ENCODE results near the gene AUTS2. TPM values are rescaled to one million over a fixed set of nuclear protein-coding genes. Genes with fewer than 3 reads are reported as not detected.

Gene AUTS2
- total and polyA plus RNA-seq, 2 of the 8 experiments (the other 6 are each of a cell fraction or from before 2014, with no cell fraction given) = 25.9 to 101 TPM

DNA sequence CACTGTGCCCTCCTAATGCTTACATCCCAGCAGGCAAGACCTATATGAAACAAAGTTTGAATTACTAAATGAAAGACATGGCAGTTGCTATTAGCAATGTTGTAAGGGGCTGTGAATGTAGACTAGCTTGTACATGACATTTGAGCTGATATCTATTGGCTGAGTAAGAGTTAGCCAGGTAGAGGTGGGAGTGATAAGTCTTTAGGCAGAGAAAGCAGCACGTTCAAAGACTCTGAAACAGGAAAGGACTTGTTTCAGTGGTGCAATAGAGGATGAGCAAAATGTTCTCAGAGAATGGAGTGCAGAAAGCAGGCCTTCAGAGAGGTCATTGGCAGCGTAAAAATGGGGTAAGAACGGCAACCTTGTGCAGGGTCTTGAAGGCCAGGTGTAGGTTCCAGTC is 687.6 kb downstream of the AUTS2 start:
- no peak overlapping the region for H2BK20ac ChIP-seq (ENCODE audit: low read length)
- no peak overlapping the region for H3K14ac ChIP-seq (ENCODE audit: insufficient read length)
- no peak overlapping the region for H4K8ac ChIP-seq (ENCODE audit: extremely low read depth, insufficient read depth, low read length)
- no peak overlapping the region for H2BK120ac ChIP-seq (replicated peaks; ENCODE audit: low read depth, low read length)
- no peaks in the 10 kb centered on the region for H3K23me2 ChIP-seq (ENCODE audit: low read depth, low read length)
- no peak overlapping the region for H3K4me3 ChIP-seq (ENCODE audit: extremely low read depth in 1 of 4, insufficient read depth in 2 of 4, low read depth in 3 of 4, low read length in 4 of 4)
- no peaks in the 10 kb centered on the region for H3K79me1 ChIP-seq (ENCODE audit: low read depth, low read length)
- H3K4me2 ChIP-seq (ENCODE audit: insufficient read depth in 1 of 2, low read depth in 2 of 2, low read length in 2 of 2) = no peak overlapping the region
- H3K9ac ChIP-seq (replicated peaks in 1 of 4; ENCODE audit: extremely low read depth in 1 of 4, low read depth in 3 of 4, low read length in 3 of 4) = no peak overlapping the region
- no peaks in the 10 kb centered on the region for H3K79me2 ChIP-seq (ENCODE audit: control insufficient read depth in 1 of 2, insufficient read depth in 2 of 2, low read length in 2 of 2)
- no peak overlapping the region for H2AK5ac ChIP-seq (ENCODE audit: low read depth, low read length)
- H2BK5ac ChIP-seq (ENCODE audit: low read depth, low read length) = no peak overlapping the region
- H4K5ac ChIP-seq (ENCODE audit: insufficient read length, low read depth, low read length) = no peak overlapping the region
- no peaks in the 10 kb centered on the region for H3K36me3 ChIP-seq (ENCODE audit: control insufficient read depth in 2 of 4, insufficient read depth in 4 of 4, low read length in 3 of 4)
- DNase-seq (ENCODE audit: low read depth in 1 of 2, low spot score in 2 of 2) (no peak), FAIRE-seq (no peak)
- H2BK15ac ChIP-seq (ENCODE audit: low read length) = no peak overlapping the region
- no peak overlapping the region for H2AFZ ChIP-seq (ENCODE audit: low read length)
- ChIA-PET CTCF (ENCODE audit: partially characterized antibody) (no interaction called here), POLR2A (ENCODE audit: partially characterized antibody) (no interaction called here)
- H3K18ac ChIP-seq (ENCODE audit: extremely low read depth, low read length) = no peak overlapping the region
- no peak overlapping the region for H4K91ac ChIP-seq (replicated peaks; ENCODE audit: insufficient read length, low read length)
- no peaks in the 10 kb centered on the region for H3K27me3 ChIP-seq (replicated peaks in 1 of 4; ENCODE audit: control insufficient read depth in 3 of 4, extremely low read depth in 1 of 4, insufficient read depth in 3 of 4, low read length in 3 of 4)
- no peaks in the 10 kb centered on the region for H3K9me3 ChIP-seq (ENCODE audit: insufficient read depth in 2 of 2, low read depth in 1 of 2, low read length in 1 of 2)
- H3K4ac ChIP-seq (replicated peaks; ENCODE audit: insufficient read length, low read depth, low read length) = no peak overlapping the region
- no peak overlapping the region for H3K56ac ChIP-seq (replicated peaks; ENCODE audit: insufficient read length, low read depth, low read length)
- H3K27ac ChIP-seq (ENCODE audit: low read depth, low read length) = no peak overlapping the region
- 93% methylated on average over 3 of the region's 3 CpGs; no CpG with 5 or more reads in 1 of the 2 experiments for WGBS, 2 experiments (ENCODE audit: extremely low coverage in 1 of 2, insufficient coverage in 1 of 2, insufficient read length in 1 of 2, insufficient replicate concordance in 2 of 2, low coverage in 1 of 2, low lambda C conversion rate in 2 of 2, missing lambda C conversion rate in 1 of 2)
- H3K4me1 ChIP-seq (replicated peaks in 1 of 4; ENCODE audit: control insufficient read depth in 3 of 4, insufficient read depth in 4 of 4, low read length in 3 of 4) = 0 out of 7 replicates have a peak, but pooled peaks cover 0 to 2% (median 0%) of the 10 kb centered on the region in 4 experiments
- H2BK12ac ChIP-seq (ENCODE audit: low read depth, low read length) = no peak overlapping the region
- H3K23ac ChIP-seq (ENCODE audit: insufficient read length) = no peak overlapping the region
- H4K20me1 ChIP-seq (replicated peaks in 1 of 2; ENCODE audit: control insufficient read depth in 1 of 2, insufficient read depth in 2 of 2, low read length in 2 of 2) = no peaks in the 10 kb centered on the region
- no peak for TF ChIP-seq HDAC6 (IDR thresholded peaks at IDR 0.05; ENCODE audit: low read depth, low read length)
- TF ChIP-seq SP2 (IDR thresholded peaks at IDR 0.05; ENCODE audit: low read length) = no peak
- no peak for TF ChIP-seq CHD1 (IDR thresholded peaks at IDR 0.05; ENCODE audit: low read depth, low read length)
- TF ChIP-seq, protein P1, sequence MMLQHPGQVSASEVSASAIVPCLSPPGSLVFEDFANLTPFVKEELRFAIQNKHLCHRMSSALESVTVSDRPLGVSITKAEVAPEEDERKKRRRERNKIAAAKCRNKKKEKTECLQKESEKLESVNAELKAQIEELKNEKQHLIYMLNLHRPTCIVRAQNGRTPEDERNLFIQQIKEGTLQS (IDR thresholded peaks at IDR 0.05; ENCODE audit: insufficient read depth, low read depth, low read length) = no peak
- no peak for TF ChIP-seq RBBP5 (IDR thresholded peaks at IDR 0.05; ENCODE audit: borderline replicate concordance, low read depth, low read length)
- TF ChIP-seq POLR2AphosphoS5 (IDR thresholded peaks at IDR 0.05; ENCODE audit: low read depth, low read length) = no peak
- no peak for TF ChIP-seq NANOG (IDR thresholded peaks at IDR 0.05; ENCODE audit: insufficient read depth, low read depth, low read length, poor library complexity, severe bottlenecking)
- TF ChIP-seq E2F6 (IDR thresholded peaks at IDR 0.05) = no peak
- no peak for TF ChIP-seq BRCA1 (IDR thresholded peaks at IDR 0.05; ENCODE audit: low read depth, low read length)
- no peak for TF ChIP-seq CREB1 (IDR thresholded peaks at IDR 0.05)
- TF ChIP-seq PHF8 (conservative IDR thresholded peaks at IDR 0.05; ENCODE audit: low read depth, low read length) = no peak
- TF ChIP-seq SP1 (IDR thresholded peaks at IDR 0.05; ENCODE audit: low read depth, low read length) = no peak
- no peak for TF ChIP-seq HDAC2 (IDR thresholded peaks at IDR 0.05; ENCODE audit: borderline replicate concordance in 1 of 2, low read depth in 2 of 2, low read length in 2 of 2)
- no peak for TF ChIP-seq JUND (IDR thresholded peaks at IDR 0.05; ENCODE audit: low read length)
